B cell (primary cell): ENCODE results near the gene VANGL2. TPM values are rescaled to one million over a fixed set of nuclear protein-coding genes. Genes with fewer than 3 reads are reported as not detected.

Experiments
- ATAC-seq: fragments of 200-7000 bp; cut with Tn5 transposase; one replicate; pipeline ENCODE4 v1.10.0; 2021; ENCODE audit warnings: low read depth, mild to moderate bottlenecking, moderate number of reproducible peaks, moderate library complexity
- CTCF ChIA-PET: fragments of 350-600 bp; sonication (Branson Sonifier 250); formaldehyde crosslinking; loops from one replicate; lab custom pipeline; 2021; ENCODE audit warnings: antibody characterized with exemption, inconsistent platforms; lab: Charles Lee
- POLR2A ChIA-PET: fragments of 350-600 bp; sonication (Branson Sonifier 250); formaldehyde crosslinking; loops from one replicate; lab custom pipeline; 2021; ENCODE audit warnings: antibody characterized with exemption; lab: Charles Lee
- DNase-seq: peaks from one replicate; pipeline ENCODE4 v3.0.0; 2013
- H2AFZ ChIP-seq: 2 replicates; pipeline ENCODE4 v1.6.1; 2012; ENCODE audit warnings: mild to moderate bottlenecking, low read depth, low read length; ENCODE audit not compliant: insufficient read depth, poor library complexity, severe bottlenecking
- H3K27ac ChIP-seq, 2 donors: 1 replicate in 1 of 2; 2 replicates in 1 of 2; pipeline ENCODE4 v1.5.1; 2012 to 2013; ENCODE audit warnings: low read length in 2 of 2, mild to moderate bottlenecking in 2 of 2, moderate library complexity in 1 of 2
- H3K27me3 ChIP-seq, 4 experiments: fragments of 200-600 bp in 1 of 4; sonication (generic) in 1 of 4; replicated peaks in 1 of 4; 1 replicate in 2 of 4; 2 replicates in 2 of 4; pipeline versions ENCODE4 v1.6.1 to v1.7.0; 2013 to 2016; ENCODE audit warnings: low read length in 3 of 4, mild to moderate bottlenecking in 2 of 4, mixed read lengths in 1 of 4, moderate library complexity in 1 of 4; ENCODE audit not compliant: insufficient read depth in 4 of 4, control insufficient read depth in 3 of 4; ENCODE audit errors: control extremely low read depth in 1 of 4
- H3K36me3 ChIP-seq, 2 experiments: replicated peaks in 1 of 2; 1 replicate in 1 of 2; 2 replicates in 1 of 2; pipeline versions ENCODE4 v1.6.1 to v1.7.1; 2013; ENCODE audit warnings: low read length in 1 of 2; ENCODE audit not compliant: insufficient read depth in 2 of 2, control insufficient read depth in 1 of 2; ENCODE audit errors: control extremely low read depth in 1 of 2, extremely low read depth in 1 of 2
- H3K4me1 ChIP-seq, 2 donors: fragments of 200-600 bp in 1 of 2; sonication (generic) in 1 of 2; 1 replicate in 1 of 2; 2 replicates in 1 of 2; pipeline versions ENCODE4 v1.5.1 to v1.6.1; 2013 to 2017; ENCODE audit warnings: low read length in 2 of 2; ENCODE audit not compliant: control insufficient read depth in 2 of 2, insufficient read depth in 2 of 2
- H3K4me2 ChIP-seq: replicated peaks from 2 replicates; pipeline ENCODE3; 2012; ENCODE audit warnings: mild to moderate bottlenecking, low read depth, low read length; ENCODE audit not compliant: poor library complexity, severe bottlenecking
- H3K4me3 ChIP-seq, 5 experiments: fragments of 200-600 bp in 1 of 5; sonication (generic) in 1 of 5; 1 replicate in 3 of 5; 2 replicates in 2 of 5; pipeline versions ENCODE4 v1.5.1 to v1.7.0; 2011 to 2016; ENCODE audit warnings: low read length in 4 of 5, mild to moderate bottlenecking in 4 of 5, low read depth in 2 of 5, control low read depth in 1 of 5, moderate library complexity in 1 of 5; ENCODE audit not compliant: insufficient read depth in 1 of 5; ENCODE audit errors: control extremely low read depth in 1 of 5, extremely low read depth in 1 of 5
- H3K79me2 ChIP-seq: fragments of 200-600 bp; sonication (generic); one replicate; pipeline ENCODE4 v1.6.0; 2016; ENCODE audit warnings: low read length; ENCODE audit not compliant: control insufficient read depth, insufficient read depth
- H3K9ac ChIP-seq: fragments of 200-600 bp; sonication (generic); 2 replicates; pipeline ENCODE4 v1.6.1; 2017; ENCODE audit warnings: mild to moderate bottlenecking, low read length, moderate library complexity
- H3K9me3 ChIP-seq, 3 donors: one replicate each; pipeline versions ENCODE4 v1.6.1 to v1.7.1; 2013; ENCODE audit warnings: low read length in 2 of 3; ENCODE audit not compliant: control insufficient read depth in 2 of 3, insufficient read depth in 1 of 3; ENCODE audit errors: control extremely low read depth in 1 of 3
- H4K20me1 ChIP-seq: 2 replicates; pipeline ENCODE4 v1.6.0; 2012; ENCODE audit warnings: mild to moderate bottlenecking, low read length; ENCODE audit not compliant: insufficient read depth, control insufficient read depth, poor library complexity, severe bottlenecking
- H3K27ac Mint-ChIP-seq: one replicate; pipeline ENCODE4 v1.8.0; 2021; ENCODE audit warnings: mixed read lengths
- H3K27me3 Mint-ChIP-seq: one replicate; pipeline ENCODE4 v1.8.0; 2021; ENCODE audit warnings: mixed read lengths
- H3K4me1 Mint-ChIP-seq: one replicate; pipeline ENCODE4 v1.8.0; 2021; ENCODE audit warnings: mixed read lengths
- H3K4me3 Mint-ChIP-seq: one replicate; pipeline ENCODE4 v1.8.0; 2021; ENCODE audit warnings: mixed read lengths
- H3K9me3 Mint-ChIP-seq: one replicate; pipeline ENCODE4 v1.8.0; 2022; ENCODE audit warnings: mixed read lengths; ENCODE audit not compliant: insufficient read depth
- EZH2 ChIP-seq: IDR thresholded peaks from 2 replicates; pipeline ENCODE4 v1.6.1; 2012; ENCODE audit warnings: borderline replicate concordance, low read depth, mild to moderate bottlenecking, moderate library complexity, low read length; ENCODE audit not compliant: insufficient read depth, poor library complexity, severe bottlenecking
- WGBS: methylation state at CpG from one replicate; pipeline ENCODE4 v1.1.5; 2013; ENCODE audit warnings: missing lambda C conversion rate; ENCODE audit not compliant: insufficient coverage; 5-methylcytosine and 5-hydroxymethylcytosine counted together
- intact Hi-C: fragments of 100-400 bp; cut with micrococcal nuclease; formaldehyde crosslinking; loops from one replicate; pipeline ENCODE4 v1.10.0; 2022
- polyA plus RNA-seq: library from polyadenylated mRNA; depleted of rRNA; stranded (reverse); fragments of >200 nt; gene quantifications from 2 replicates; pipeline ENCODE4 v1.2.3, GENCODE V29; 2012
- total RNA-seq, 2 donors: library from RNA; stranded (reverse); fragments of 120-200 nt in 1 of 2; gene quantifications; 1 replicate in 1 of 2; 2 replicates in 1 of 2; pipeline versions ENCODE4 v1.2.3 to v1.2.4, GENCODE V29; 2013 to 2022
- TF ChIP-seq, protein P1 (sequence below): fragments of 200-600 bp; IDR thresholded peaks from one replicate; pipeline ENCODE4 v1.8.0; 2022; ENCODE audit warnings: antibody characterized with exemption, mild to moderate bottlenecking

VANGL2 gene
- total and polyA plus RNA-seq, 2 donors (not counting 1 experiment from before 2014, with no cell fraction given), result 0.48 to 14.4 TPM

DNA sequence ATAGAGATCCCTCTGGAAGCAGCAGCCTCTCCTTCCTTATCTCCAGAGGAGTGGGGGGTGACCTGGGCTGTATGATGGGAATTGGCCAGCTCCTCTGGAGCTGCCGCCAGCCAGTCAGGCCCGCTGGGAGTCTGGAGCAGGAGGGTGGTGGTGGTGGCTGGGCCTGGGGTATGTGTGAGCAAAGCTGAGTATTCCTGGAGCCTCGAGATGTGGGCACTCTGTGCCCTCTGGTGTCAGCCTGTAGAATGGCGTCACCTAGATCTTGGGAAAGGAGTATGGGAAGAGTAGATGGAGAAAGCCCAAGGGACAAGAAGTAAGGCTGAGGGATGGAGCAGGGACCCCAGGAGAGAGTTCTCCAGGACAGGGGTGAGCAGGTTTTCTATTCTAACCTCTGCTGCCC is 16.0 kb downstream of the VANGL2 start:
- H3K9me3 Mint-ChIP-seq, result no peaks in the 10 kb centered on the region
- TF ChIP-seq, protein P1, sequence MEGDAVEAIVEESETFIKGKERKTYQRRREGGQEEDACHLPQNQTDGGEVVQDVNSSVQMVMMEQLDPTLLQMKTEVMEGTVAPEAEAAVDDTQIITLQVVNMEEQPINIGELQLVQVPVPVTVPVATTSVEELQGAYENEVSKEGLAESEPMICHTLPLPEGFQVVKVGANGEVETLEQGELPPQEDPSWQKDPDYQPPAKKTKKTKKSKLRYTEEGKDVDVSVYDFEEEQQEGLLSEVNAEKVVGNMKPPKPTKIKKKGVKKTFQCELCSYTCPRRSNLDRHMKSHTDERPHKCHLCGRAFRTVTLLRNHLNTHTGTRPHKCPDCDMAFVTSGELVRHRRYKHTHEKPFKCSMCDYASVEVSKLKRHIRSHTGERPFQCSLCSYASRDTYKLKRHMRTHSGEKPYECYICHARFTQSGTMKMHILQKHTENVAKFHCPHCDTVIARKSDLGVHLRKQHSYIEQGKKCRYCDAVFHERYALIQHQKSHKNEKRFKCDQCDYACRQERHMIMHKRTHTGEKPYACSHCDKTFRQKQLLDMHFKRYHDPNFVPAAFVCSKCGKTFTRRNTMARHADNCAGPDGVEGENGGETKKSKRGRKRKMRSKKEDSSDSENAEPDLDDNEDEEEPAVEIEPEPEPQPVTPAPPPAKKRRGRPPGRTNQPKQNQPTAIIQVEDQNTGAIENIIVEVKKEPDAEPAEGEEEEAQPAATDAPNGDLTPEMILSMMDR, result no peak
- no peak for TF ChIP-seq EZH2
- intact Hi-C loops, result no loop called here
- H3K27me3 Mint-ChIP-seq, result no peaks in the 10 kb centered on the region
- Histone ChIP-seq H3K4me3 (no peak overlapping the region), H3K9ac (no peak overlapping the region), H4K20me1 (no peaks in the 10 kb centered on the region), H3K4me2 (no peak overlapping the region), H3K36me3 (no peaks in the 10 kb centered on the region), H3K27me3 (no peaks in the 10 kb centered on the region), H2AFZ (no peak overlapping the region), H3K4me1 (no peaks in the 10 kb centered on the region), H3K27ac (no peak overlapping the region), H3K9me3 (no peaks in the 10 kb centered on the region), H3K79me2 (no peaks in the 10 kb centered on the region)
- H3K4me3 Mint-ChIP-seq, result no peak overlapping the region
- DNase-seq (no peak), ATAC-seq (no peak)
- ChIA-PET POLR2A (no interaction called here), CTCF (interaction anchor here (1.0 to 2.0 kb wide), 4 partner anchors 40 to 202 kb away, joined by 3 to 19 read pairs (median 7); no protein-coding TSS in a partner anchor)
- H3K4me1 Mint-ChIP-seq, result no peaks in the 10 kb centered on the region
- H3K27ac Mint-ChIP-seq, result no peak overlapping the region
- WGBS, result 90% methylated on average over 4 of the region's 4 CpGs

DNA sequence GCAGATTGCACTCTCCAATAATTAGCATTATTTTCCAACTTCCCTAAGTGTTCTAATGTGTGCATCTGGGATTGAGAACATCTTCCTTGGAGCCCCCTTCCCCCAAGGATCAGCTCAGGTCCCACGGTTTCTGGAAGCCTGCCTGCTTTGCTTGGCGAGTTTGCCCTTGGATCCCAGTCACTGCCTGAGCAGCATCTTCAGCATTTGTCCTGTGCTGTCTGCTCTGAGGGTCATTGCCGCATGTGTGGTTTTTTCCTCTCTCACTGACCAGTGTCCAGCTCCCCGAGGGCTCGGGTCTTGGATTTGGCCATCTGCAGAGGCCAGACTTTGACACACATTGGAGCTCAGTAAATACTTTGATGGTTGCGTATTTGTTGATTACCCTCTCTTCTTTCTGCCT is 18.1 kb downstream of the VANGL2 start:
- no peaks in the 10 kb centered on the region for H3K36me3 ChIP-seq
- WGBS, result 86% methylated on average over 6 of the region's 6 CpGs
- H3K27me3 ChIP-seq, result no peaks in the 10 kb centered on the region
- ChIA-PET POLR2A (no interaction called here), CTCF (interaction anchor here (0.7 kb wide), 1 partner anchor 126 kb away, joined by 3 read pairs; no protein-coding TSS in a partner anchor)
- no peaks in the 10 kb centered on the region for H3K9me3 ChIP-seq
- Mint-ChIP-seq H3K4me1 (no peaks in the 10 kb centered on the region), H3K4me3 (no peak overlapping the region), H3K9me3 (no peaks in the 10 kb centered on the region), H3K27me3 (no peaks in the 10 kb centered on the region), H3K27ac (no peak overlapping the region)
- TF ChIP-seq, protein P1, result no peak
- TF ChIP-seq EZH2, result no peak
- no peak overlapping the region for H2AFZ ChIP-seq
- no peaks in the 10 kb centered on the region for H4K20me1 ChIP-seq
- H3K4me1 ChIP-seq, result no peaks in the 10 kb centered on the region
- no peak overlapping the region for H3K27ac ChIP-seq
- no peak overlapping the region for H3K4me2 ChIP-seq
- DNase-seq (no peak), ATAC-seq (no peak)
- H3K4me3 ChIP-seq, result no peak overlapping the region
- no peak overlapping the region for H3K9ac ChIP-seq
- intact Hi-C loops, result no loop called here
- no peaks in the 10 kb centered on the region for H3K79me2 ChIP-seq
